ENCODE data around the gene ENTPD5. TPM values are rescaled to one million over a fixed set of nuclear protein-coding genes. Genes with fewer than 3 reads are reported as not detected.

The ENTPD5 gene
- total RNA-seq (2022; extraction: Qiagen RNA extraction) = 5.7 to 7.3 TPM (median 6.7 TPM) in 5 replicates

GRCh38 chr14:74018586-74019407, at the start of gene ENTPD5, which contains the start of gene BBOF1:
Gene ENTPD5, minus strand, starts transcription at chr14:74019288. Its CDS starts 31,186 bp downstream, at chr14:73988102.
Gene BBOF1, plus strand, starts transcription at chr14:74019349. Its CDS starts 130 bp downstream, at chr14:74019479.

GRCh38 chr14:73949752-73950734, 69.0 kb downstream of the ENTPD5 start, which contains the start of the genes COQ6 and FAM161B:
Gene COQ6, plus strand, starts transcription at chr14:73950302. Its CDS starts 31 bp downstream, at chr14:73950333.
Gene FAM161B, minus strand, starts transcription at chr14:73950094. Its CDS starts 68 bp downstream, at chr14:73950026.

Other genes with a start within 250 kb of the ENTPD5 start
- gene PTGR2, start 167.5 kb downstream of the ENTPD5 start, total RNA-seq (2022; extraction: Qiagen RNA extraction) = 7.1 to 10.6 TPM (median 8.4 TPM) in 5 replicates
- 45.3 to 56.5 TPM (median 46.0 TPM) in 5 replicates for gene ZNF410, start 132.4 kb downstream of the ENTPD5 start, total RNA-seq (2022; extraction: Qiagen RNA extraction)
- gene FAM161B, start 69.2 kb downstream of the ENTPD5 start, total RNA-seq (2022; extraction: Qiagen RNA extraction) = 1.5 to 1.8 TPM (median 1.7 TPM) in 5 replicates
- gene COQ6, start 69.0 kb downstream of the ENTPD5 start, total RNA-seq (2022; extraction: Qiagen RNA extraction) = 24.4 to 29.6 TPM (median 28.1 TPM) in 5 replicates
- gene BBOF1, start 61 bp upstream of the ENTPD5 start, total RNA-seq (2022; extraction: Qiagen RNA extraction) = 2.0 to 4.7 TPM (median 3.4 TPM) in 5 replicates
- 2.4 to 3.1 TPM (median 2.5 TPM) in 5 replicates for gene ALDH6A1, start 65.2 kb upstream of the ENTPD5 start, total RNA-seq (2022; extraction: Qiagen RNA extraction)
- gene LIN52, start 65.7 kb upstream of the ENTPD5 start, total RNA-seq (2022; extraction: Qiagen RNA extraction) = 3.8 to 7.0 TPM (median 4.4 TPM) in 5 replicates
- gene VSX2, start 220.2 kb upstream of the ENTPD5 start, total RNA-seq (2022; extraction: Qiagen RNA extraction) = not detected in 5 replicates

Data from A549 treated with Hydrocortisone at 1 μM for 4 hours (cell line).